ENCODE data around the gene CYP4F22. TPM values are rescaled to one million over a fixed set of nuclear protein-coding genes. Genes with fewer than 3 reads are reported as not detected.
"Not testable (repeated sequence)": the region's sequence is repeated elsewhere in the genome, so short reads cannot be mapped to it uniquely, and the experiment has no call there.

The CYP4F22 gene
- total RNA-seq, 6 experiments from 2014 or later, result not detected

GRCh38 chr19:15466851-15467733 is 41.2 kb upstream of the CYP4F22 start:
- H3K4me1 Mint-ChIP-seq (ENCODE audit: low read depth), result peaks cover 15% of the 10 kb centered on the region
- no peaks in the 10 kb centered on the region for H3K9me3 Mint-ChIP-seq
- TF ChIP-seq CTCF (IDR thresholded peaks at IDR 0.05), result no peak
- H3K27me3 Mint-ChIP-seq (ENCODE audit: insufficient read depth), result peaks cover 5% of the 10 kb centered on the region
- H3K4me3 Mint-ChIP-seq, result 0 out of 2 replicates have a peak overlapping the region, but pooled peaks have one; percentile 5
- DNase-seq, result peak; percentile 55
- peak overlapping the region; percentile 59 for H3K27ac Mint-ChIP-seq
- no peaks in the 10 kb centered on the region for H3K36me3 Mint-ChIP-seq (ENCODE audit: low read depth)

GRCh38 chr19:15467734-15468214 is 40.6 kb upstream of the CYP4F22 start:
- TF ChIP-seq CTCF (IDR thresholded peaks at IDR 0.05), result no peak
- no peak for DNase-seq
- Mint-ChIP-seq H3K4me1 (ENCODE audit: low read depth) (peaks cover 15% of the 10 kb centered on the region), H3K27ac (no peak overlapping the region; the same call in 1 of the 2 replicates), H3K9me3 (no peaks in the 10 kb centered on the region), H3K36me3 (ENCODE audit: low read depth) (no peaks in the 10 kb centered on the region), H3K4me3 (no peak overlapping the region; the same call in 1 of the 2 replicates), H3K27me3 (ENCODE audit: insufficient read depth) (peaks cover 5% of the 10 kb centered on the region)

- Mint-ChIP-seq H3K27me3 (ENCODE audit: insufficient read depth) (peaks cover 5% of the 10 kb centered on the region), H3K9me3 (no peaks in the 10 kb centered on the region), H3K27ac (no peak overlapping the region), H3K36me3 (ENCODE audit: low read depth) (no peaks in the 10 kb centered on the region), H3K4me3 (no peak overlapping the region), H3K4me1 (ENCODE audit: low read depth) (peaks cover 15% of the 10 kb centered on the region)
- no peak for TF ChIP-seq CTCF (IDR thresholded peaks at IDR 0.05)
- DNase-seq, result no peak
Observed at GRCh38 chr19:15468675-15469512, 39.4 kb upstream of the CYP4F22 start.

GRCh38 chr19:15469513-15470297 is 38.6 kb upstream of the CYP4F22 start:
- Mint-ChIP-seq H3K4me1 (ENCODE audit: low read depth) (peaks cover 15% of the 10 kb centered on the region), H3K9me3 (no peaks in the 10 kb centered on the region), H3K27me3 (ENCODE audit: insufficient read depth) (peaks cover 3% of the 10 kb centered on the region), H3K27ac (no peak overlapping the region), H3K36me3 (ENCODE audit: low read depth) (no peaks in the 10 kb centered on the region), H3K4me3 (peak overlapping the region; percentile 36; the same call in 1 of the 2 replicates)
- no peak for DNase-seq
- TF ChIP-seq CTCF (IDR thresholded peaks at IDR 0.05), result no peak

- H3K27me3 Mint-ChIP-seq (ENCODE audit: insufficient read depth), result peaks cover 2% of the 10 kb centered on the region
- peaks cover 13% of the 10 kb centered on the region for H3K4me1 Mint-ChIP-seq (ENCODE audit: low read depth)
- no peaks in the 10 kb centered on the region for H3K36me3 Mint-ChIP-seq (ENCODE audit: low read depth)
- H3K9me3 Mint-ChIP-seq, result no peaks in the 10 kb centered on the region
- H3K27ac Mint-ChIP-seq, result no peak overlapping the region
- no peak for DNase-seq
- no peak for TF ChIP-seq CTCF (IDR thresholded peaks at IDR 0.05)
- H3K4me3 Mint-ChIP-seq, result no peak overlapping the region
Observed at GRCh38 chr19:15471639-15472101, 36.7 kb upstream of the CYP4F22 start.

- not testable (repeated sequence) for H3K27me3 Mint-ChIP-seq (ENCODE audit: insufficient read depth); H3K4me3 Mint-ChIP-seq; H3K27ac Mint-ChIP-seq; H3K9me3 Mint-ChIP-seq; DNase-seq; H3K4me1 Mint-ChIP-seq (ENCODE audit: low read depth); H3K36me3 Mint-ChIP-seq (ENCODE audit: low read depth)
Observed at GRCh38 chr19:15473821-15474220, 34.5 kb upstream of the CYP4F22 start.
